Measurements from ENCODE around the gene FTO. TPM values are rescaled to one million over a fixed set of nuclear protein-coding genes. Genes with fewer than 3 reads are reported as not detected.

Gene FTO
- total and polyA plus RNA-seq, 2 of the 8 experiments (the other 6 are each of a cell fraction or from before 2014, with no cell fraction given), result 34.5 to 59.8 TPM

- no peak overlapping the region for H4K5ac ChIP-seq (ENCODE audit: insufficient read length, low read depth, low read length)
- no peak overlapping the region for H2BK15ac ChIP-seq (ENCODE audit: low read length)
- no peaks in the 10 kb centered on the region for H4K20me1 ChIP-seq (replicated peaks in 1 of 2; ENCODE audit: control insufficient read depth in 1 of 2, insufficient read depth in 2 of 2, low read length in 2 of 2)
- H3K79me2 ChIP-seq (ENCODE audit: control insufficient read depth in 1 of 2, insufficient read depth in 2 of 2, low read length in 2 of 2), result no peaks in the 10 kb centered on the region
- FAIRE-seq (no peak), DNase-seq (ENCODE audit: low read depth in 1 of 2, low spot score in 2 of 2) (no peak)
- no peak overlapping the region for H3K4me3 ChIP-seq (ENCODE audit: extremely low read depth in 1 of 4, insufficient read depth in 2 of 4, low read depth in 3 of 4, low read length in 4 of 4)
- no peaks in the 10 kb centered on the region; the same call in 1 of the 2 replicates for H3K79me1 ChIP-seq (ENCODE audit: low read depth, low read length)
- H4K91ac ChIP-seq (replicated peaks; ENCODE audit: insufficient read length, low read length), result no peak overlapping the region
- 93% methylated on average over 7 of the region's 7 CpGs; no CpG with 5 or more reads in 1 of the 2 experiments for whole genome bisulfite sequencing, 2 experiments (ENCODE audit: extremely low coverage in 1 of 2, insufficient coverage in 1 of 2, insufficient read length in 1 of 2, insufficient replicate concordance in 2 of 2, low coverage in 1 of 2, low lambda C conversion rate in 2 of 2, missing lambda C conversion rate in 1 of 2)
- H3K9ac ChIP-seq (replicated peaks in 1 of 4; ENCODE audit: extremely low read depth in 1 of 4, low read depth in 3 of 4, low read length in 3 of 4), result no peak overlapping the region
- H2BK120ac ChIP-seq (replicated peaks; ENCODE audit: low read depth, low read length), result no peak overlapping the region
- no peak overlapping the region for H2BK12ac ChIP-seq (ENCODE audit: low read depth, low read length)
- no peak overlapping the region for H3K23ac ChIP-seq (ENCODE audit: insufficient read length)
- no peak overlapping the region for H3K56ac ChIP-seq (replicated peaks; ENCODE audit: insufficient read length, low read depth, low read length)
- no peak overlapping the region for H4K8ac ChIP-seq (ENCODE audit: extremely low read depth, insufficient read depth, low read length)
- CTCF ChIA-PET (ENCODE audit: partially characterized antibody), result interaction anchor here (1.0 to 1.3 kb wide), 2 partner anchors 261 to 330 kb away, joined by 3 read pairs; no protein-coding TSS in a partner anchor
- no peaks in the 10 kb centered on the region for H3K27me3 ChIP-seq (replicated peaks in 1 of 4; ENCODE audit: control insufficient read depth in 3 of 4, extremely low read depth in 1 of 4, insufficient read depth in 3 of 4, low read length in 3 of 4)
- no peak overlapping the region for H3K27ac ChIP-seq (ENCODE audit: low read depth, low read length)
- no peak overlapping the region for H3K18ac ChIP-seq (ENCODE audit: extremely low read depth, low read length)
- H2AK5ac ChIP-seq (ENCODE audit: low read depth, low read length), result no peak overlapping the region
- H3K14ac ChIP-seq (ENCODE audit: insufficient read length), result no peak overlapping the region
- POLR2A ChIA-PET (ENCODE audit: partially characterized antibody), result no interaction called here
- no peaks in the 10 kb centered on the region for H3K9me3 ChIP-seq (ENCODE audit: insufficient read depth in 2 of 2, low read depth in 1 of 2, low read length in 1 of 2)
- H3K4ac ChIP-seq (replicated peaks; ENCODE audit: insufficient read length, low read depth, low read length), result no peak overlapping the region
- H3K36me3 ChIP-seq (ENCODE audit: control insufficient read depth in 2 of 4, insufficient read depth in 4 of 4, low read length in 3 of 4), result no peaks in the 10 kb centered on the region
- H3K4me2 ChIP-seq (ENCODE audit: insufficient read depth in 1 of 2, low read depth in 2 of 2, low read length in 2 of 2), result no peak overlapping the region
- no peaks in the 10 kb centered on the region for H3K23me2 ChIP-seq (ENCODE audit: low read depth, low read length)
- H2BK20ac ChIP-seq (ENCODE audit: low read length), result no peak overlapping the region
- H3K4me1 ChIP-seq (replicated peaks in 1 of 4; ENCODE audit: control insufficient read depth in 3 of 4, insufficient read depth in 4 of 4, low read length in 3 of 4), result no peaks in the 10 kb centered on the region
- no peak overlapping the region for H2BK5ac ChIP-seq (ENCODE audit: low read depth, low read length)
- no peak overlapping the region for H2AFZ ChIP-seq (ENCODE audit: low read length)
- TF ChIP-seq BRCA1 (IDR thresholded peaks at IDR 0.05; ENCODE audit: low read depth, low read length) (no peak), ATF2 (IDR thresholded peaks at IDR 0.05; ENCODE audit: low read length) (no peak), CBX8 (IDR thresholded peaks at IDR 0.05; ENCODE audit: borderline replicate concordance, low read depth, low read length) (no peak), MAX (IDR thresholded peaks at IDR 0.05) (no peak), HDAC6 (IDR thresholded peaks at IDR 0.05; ENCODE audit: low read depth, low read length) (no peak), BCL11A (IDR thresholded peaks at IDR 0.05; ENCODE audit: low read depth in 2 of 2, low read length in 2 of 2) (no peak), RNF2 (IDR thresholded peaks at IDR 0.05; ENCODE audit: borderline replicate concordance, low read depth, low read length, missing control alignments, poor library complexity, severe bottlenecking) (no peak), SIN3A (conservative IDR thresholded peaks at IDR 0.05 in 1 of 2, IDR thresholded peaks at IDR 0.05 in 1 of 2; ENCODE audit: low read depth in 1 of 2, low read length in 2 of 2) (no peak), CHD1 (IDR thresholded peaks at IDR 0.05; ENCODE audit: low read depth, low read length) (no peak)
Observed at GRCh38 chr16:53952215-53953208, 248.6 kb downstream of the FTO start.

Measured in H1 (cell line).